GM18873 (cell line): ENCODE data around the gene HOXA4.

Source experiments
- ATAC-seq: cut with Tn5 transposase; IDR thresholded peaks from one replicate; pipeline ENCODE4 v1.9.1; 2021; ENCODE audit warnings: mild to moderate bottlenecking, moderate library complexity, moderate number of reproducible peaks; ENCODE audit not compliant: unreplicated experiment, low FRiP score

The HOXA4 gene

DNA sequence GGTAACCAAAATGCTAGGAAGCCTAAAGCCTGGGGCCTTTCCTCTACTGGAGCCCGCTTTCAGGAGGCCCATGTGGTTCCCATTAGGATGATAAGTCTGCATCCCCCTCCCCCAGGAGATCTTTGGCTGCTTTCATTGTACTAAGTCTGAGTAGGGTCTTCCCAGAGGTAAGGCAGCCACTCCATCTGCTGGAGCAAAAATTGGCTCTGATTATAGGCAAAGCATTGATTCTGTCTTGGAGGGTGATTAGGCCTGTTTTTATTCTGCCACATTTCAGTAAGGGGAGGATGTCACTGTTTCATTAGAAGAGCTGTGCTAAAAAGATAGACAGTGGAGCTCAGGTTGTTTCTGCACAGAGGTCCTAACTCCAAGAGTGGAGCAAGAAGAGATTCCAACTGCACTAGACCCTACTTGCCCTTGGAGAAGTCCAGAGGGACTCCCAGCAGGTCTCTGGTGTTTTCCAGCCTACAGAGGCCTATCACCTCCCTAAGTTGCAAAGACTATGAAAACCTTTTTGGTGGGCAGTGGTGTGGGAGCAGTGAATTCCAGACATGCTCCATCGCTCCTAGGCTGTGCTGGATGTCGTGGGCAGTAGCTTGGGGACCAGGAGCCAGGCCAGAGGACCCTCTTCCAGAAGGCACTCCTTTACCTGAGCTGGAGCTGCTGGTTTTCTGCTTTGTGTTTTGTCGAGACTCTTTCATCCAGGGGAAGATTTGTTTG lies 20.9 kb downstream of the HOXA4 start:
- ATAC-seq = no peak

- no peak for ATAC-seq
Measured at GRCh38 chr7:27108390-27109127, 22.0 kb downstream of the HOXA4 start.

DNA sequence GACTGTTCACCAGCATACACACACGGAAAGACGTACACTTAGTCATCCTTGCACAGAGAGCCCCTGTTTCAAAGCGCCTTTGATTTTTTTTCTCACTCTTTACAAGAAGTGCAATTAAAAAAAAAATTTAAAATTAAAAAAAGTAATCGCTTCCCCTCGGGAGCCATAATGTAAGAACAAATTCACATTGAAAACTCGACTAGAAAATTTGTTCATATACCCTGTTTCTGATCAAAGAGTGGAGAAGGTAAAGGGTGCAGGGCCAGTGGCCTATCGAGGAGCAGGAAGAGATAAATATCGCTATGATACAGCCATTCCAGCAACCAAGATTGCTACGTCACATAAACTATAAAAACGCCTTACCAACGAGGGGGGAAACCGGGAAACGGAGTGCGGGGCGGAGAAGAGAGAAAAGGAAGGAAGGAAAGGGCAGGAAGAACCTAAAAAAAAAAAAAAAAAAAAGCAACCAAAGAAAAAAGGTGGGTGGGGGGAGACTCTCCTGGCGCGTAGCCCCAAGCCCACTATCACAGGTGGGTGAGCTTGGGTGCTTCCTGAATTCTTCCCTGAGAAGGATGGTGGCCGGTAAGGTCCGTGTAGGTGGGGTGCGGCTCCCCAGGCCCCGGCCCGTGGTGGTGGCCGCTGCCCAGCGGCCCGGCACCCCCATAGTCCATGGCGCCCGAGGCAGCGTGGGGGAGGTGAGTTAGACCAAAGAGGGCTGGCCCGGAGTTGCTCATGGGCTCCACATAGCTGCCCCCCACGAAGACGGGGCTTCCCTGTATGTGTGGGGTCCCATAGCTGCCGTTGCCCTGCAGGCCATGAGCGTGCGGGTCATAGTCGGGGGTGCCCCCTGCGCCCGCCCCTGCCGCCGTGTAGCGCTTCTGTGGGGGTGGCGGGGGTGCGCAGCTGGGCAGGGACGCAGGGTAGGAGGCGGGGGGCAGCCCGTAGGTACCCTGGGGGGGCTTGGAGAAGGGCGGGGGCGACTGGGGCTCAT lies 22.9 kb downstream of the HOXA4 start:
- no peak for ATAC-seq

GRCh38 chr7:27106901-27107240 lies 23.7 kb downstream of the HOXA4 start:
- ATAC-seq = no peak

DNA sequence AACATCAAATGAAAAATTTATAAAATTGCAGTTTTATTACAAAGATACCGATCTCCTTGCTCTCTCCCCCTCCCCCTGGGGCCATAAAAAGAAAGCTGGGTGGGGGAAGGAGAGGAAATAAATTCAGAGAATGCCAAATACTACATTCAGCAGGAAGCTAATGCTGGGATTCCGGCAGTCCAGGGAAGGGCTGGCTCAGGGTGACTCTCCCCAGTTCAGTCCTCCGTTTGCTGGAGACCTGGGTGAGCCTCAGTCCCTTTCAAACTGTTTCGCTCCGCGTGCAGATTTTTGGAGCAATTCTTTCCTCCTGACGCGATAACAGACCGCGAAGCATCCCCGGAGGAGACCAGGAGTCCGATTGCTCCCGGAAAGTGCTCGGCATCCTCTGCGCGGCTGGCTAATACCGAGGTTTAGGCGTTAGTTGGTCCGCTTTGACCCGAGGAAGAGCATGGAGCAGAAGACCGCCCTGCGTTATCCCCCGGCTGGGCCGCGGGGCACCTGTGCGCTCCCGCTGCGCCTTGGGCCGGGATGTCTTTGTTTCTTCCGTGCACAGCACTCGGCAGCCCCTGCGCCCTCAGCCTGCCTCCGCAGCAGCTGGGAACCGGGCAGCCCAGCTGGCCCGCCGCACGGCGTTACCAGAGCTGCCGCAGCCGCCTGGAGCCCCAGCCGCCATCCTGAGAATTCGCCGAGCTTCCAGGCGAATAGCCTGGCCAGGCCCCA lies 24.2 kb downstream of the HOXA4 start:
- no peak for ATAC-seq

GRCh38 chr7:27105301-27106031 lies 25.1 kb downstream of the HOXA4 start:
- ATAC-seq = no peak

- ATAC-seq = no peak
Measured at GRCh38 chr7:27104341-27105058, 26.1 kb downstream of the HOXA4 start.

DNA sequence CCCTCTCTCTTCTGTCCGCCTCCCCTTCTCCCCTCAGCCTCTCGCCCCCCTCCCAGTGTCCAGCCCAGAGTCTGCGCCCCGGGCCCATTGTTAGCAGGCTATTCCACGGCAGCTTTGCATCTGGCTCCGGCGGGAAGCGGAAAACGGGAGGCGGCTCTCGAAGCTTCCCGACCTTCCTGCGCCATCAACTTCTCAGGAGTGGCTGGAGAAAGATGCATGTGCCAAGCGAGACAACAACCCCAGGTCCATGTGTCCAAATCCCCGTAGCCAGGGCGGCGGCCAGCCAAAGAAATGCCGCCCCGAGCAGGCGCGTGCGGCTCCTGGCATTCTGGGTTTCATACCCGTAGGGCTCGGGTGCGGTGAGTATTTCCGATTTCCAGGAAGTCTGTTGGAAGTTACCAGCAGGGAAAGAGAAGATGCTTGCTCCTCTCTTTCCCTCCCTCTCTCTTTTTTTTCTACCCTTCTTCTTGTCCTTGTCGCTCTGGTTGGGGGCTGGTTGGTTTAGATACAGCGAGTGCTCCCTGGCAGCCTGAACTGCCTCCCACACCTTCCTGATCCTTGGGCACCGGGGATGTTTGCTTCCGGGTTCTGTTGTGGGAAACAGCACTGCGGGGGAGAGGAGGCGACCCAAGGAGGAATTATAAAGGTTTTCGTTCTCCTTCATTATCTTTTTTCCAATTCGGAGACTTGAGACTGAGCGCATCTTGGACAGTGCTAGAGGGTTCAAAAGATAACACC lies 26.9 kb downstream of the HOXA4 start:
- no peak for ATAC-seq

DNA sequence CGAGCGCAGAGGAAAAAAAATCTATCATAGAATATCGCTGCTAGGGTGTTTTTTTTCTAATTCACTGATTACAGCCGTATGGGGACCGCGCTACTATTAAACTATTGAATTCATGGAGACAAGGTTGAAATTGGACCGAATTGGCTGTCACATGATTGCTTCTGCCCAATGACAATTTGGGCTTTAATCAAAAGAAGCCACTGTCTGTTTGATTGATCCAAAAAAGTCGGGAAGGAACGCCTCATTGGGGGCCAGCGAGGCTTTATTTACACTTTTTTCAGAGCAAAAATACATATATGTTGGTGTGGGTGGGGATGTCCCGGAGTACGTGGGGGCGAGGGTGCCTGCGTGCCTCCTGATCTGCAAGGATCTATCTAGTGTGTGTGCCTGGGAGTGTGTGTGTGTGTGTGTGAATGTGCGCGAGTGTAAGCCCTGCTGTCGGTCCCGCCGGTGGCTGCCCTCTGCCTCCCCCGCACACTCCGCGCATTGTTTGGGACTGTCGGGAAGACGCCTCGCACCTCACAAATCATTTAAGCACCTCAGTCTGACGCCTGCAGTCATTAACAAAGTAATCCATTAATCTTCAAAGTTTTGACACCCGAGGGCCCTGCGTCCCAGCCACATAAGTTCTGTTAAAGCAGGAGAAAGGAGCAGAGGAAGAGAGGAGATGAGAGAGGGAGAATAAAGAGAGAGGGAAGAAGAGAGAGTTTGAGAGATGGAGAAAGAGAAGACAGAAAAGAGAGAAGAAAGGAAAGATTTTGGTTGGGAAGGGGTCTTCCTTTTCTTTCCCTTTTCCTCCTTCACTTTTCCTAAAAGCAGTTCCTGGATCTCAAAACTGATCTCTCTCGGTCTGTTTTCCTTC lies 27.7 kb downstream of the HOXA4 start, which contains the start of gene HOXA2:
Gene HOXA2 (minus strand): TSS at position 103 of the 862 bp plus-strand sequence. CDS start 183 bp downstream, outside the sequence.
- no peak for ATAC-seq

DNA sequence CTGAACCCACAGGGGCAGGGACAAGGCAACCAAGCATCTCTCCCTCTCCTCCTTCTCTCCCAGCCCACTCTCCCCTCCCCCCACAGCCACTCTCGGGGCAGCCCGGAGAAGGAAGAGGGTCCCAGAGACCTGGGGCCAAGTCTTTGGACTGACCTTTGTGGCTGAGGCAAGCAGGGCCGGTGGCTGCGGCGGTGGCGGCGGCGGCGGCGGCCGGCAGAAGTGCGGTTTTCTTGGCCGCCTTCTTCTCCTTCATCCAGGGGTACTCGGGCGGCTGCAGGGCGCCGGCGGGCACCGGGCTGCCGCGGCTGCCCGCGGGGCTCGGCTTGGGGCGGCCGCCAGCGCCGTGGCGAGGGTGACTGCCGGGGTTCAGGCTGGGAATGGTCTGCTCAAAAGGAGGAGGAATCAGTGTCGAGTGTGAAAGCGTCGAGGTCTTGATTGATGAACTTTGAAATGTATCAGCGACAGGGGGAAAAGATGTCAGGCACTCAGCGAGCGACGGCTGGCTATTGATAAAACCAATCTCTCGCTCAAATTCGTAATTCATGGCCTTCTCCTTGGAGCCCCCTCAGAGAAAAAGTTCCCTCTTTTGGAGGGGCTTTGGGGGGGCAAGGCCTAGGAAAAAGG lies 28.5 kb downstream of the HOXA4 start:
- ATAC-seq = no peak

GRCh38 chr7:27101171-27101956 lies 29.2 kb downstream of the HOXA4 start:
- no peak for ATAC-seq

- ATAC-seq = no peak
Measured at GRCh38 chr7:27100694-27101170, 29.8 kb downstream of the HOXA4 start.

- ATAC-seq = no peak
Measured at GRCh38 chr7:27099453-27100370, 30.8 kb downstream of the HOXA4 start.

DNA sequence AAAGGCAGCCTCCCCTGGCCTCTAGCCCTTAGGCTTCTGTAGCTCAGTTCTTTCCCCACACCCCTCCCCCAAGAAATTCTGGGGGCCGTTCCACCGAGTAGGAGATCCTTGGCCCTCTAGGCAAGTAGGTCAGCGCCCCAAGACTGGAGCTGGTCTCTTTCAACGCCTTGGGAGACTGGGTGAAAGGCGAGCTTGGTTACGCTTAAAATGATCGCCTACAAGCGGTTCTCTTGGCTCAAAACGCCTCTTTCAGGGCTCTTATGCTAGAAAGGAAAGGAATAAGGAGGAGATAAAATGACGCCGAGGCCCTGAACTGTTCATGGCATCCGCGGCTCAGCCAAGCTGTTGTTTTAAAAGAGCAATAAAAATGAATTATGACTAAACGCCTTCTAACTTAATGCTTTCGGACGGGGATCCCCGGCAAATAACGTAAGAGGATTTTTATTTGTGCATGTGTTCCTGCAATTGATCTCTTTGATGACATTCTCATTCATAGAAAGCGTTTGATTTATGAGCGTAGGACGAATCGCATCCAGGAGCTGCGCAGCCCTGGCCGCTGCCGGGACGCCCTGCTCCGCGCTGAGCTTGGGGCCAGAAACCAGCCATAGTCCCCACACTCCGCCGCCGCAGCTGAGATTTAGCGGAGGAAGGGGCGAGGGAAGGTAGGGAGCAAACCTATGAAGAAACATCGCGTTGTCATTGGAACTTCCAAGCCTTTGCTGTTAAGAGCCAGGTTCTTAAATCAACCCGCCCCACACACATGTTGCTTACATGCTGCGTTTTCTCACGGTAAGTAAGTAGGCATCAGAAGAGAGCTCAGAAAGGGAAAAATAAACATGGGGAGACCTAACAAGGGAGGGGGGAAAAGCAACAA lies 31.7 kb downstream of the HOXA4 start:
- ATAC-seq = no peak
